Osteoblast (primary cell): ENCODE results near the gene CLTA. TPM values are rescaled to one million over a fixed set of nuclear protein-coding genes. Genes with fewer than 3 reads are reported as not detected.
A peak's percentile ranks its signal among the peaks of the same experiment; 100 is the strongest.
"Not testable (repeated sequence)": the region's sequence is repeated elsewhere in the genome, so short reads cannot be mapped to it uniquely, and the experiment has no call there.

ENCODE experiments used
- DNase-seq: peaks from one replicate; pipeline ENCODE4 v3.0.0; 2011; ENCODE audit warnings: low spot score, mixed read lengths; ENCODE audit not compliant: insufficient read length; ENCODE audit errors: missing footprints
- H2AFZ ChIP-seq: 2 replicates; pipeline ENCODE4 v1.6.0; 2011; ENCODE audit warnings: mild to moderate bottlenecking, low read length
- H3K27ac ChIP-seq: 2 replicates; pipeline ENCODE4 v1.5.1; 2011; ENCODE audit warnings: mild to moderate bottlenecking, low read depth, low read length, moderate library complexity
- H3K27me3 ChIP-seq: 2 replicates; pipeline ENCODE4 v1.6.0; 2012; ENCODE audit warnings: mild to moderate bottlenecking, control low read depth, inconsistent platforms, low read length, moderate library complexity; ENCODE audit not compliant: insufficient read depth
- H3K36me3 ChIP-seq: 2 replicates; pipeline ENCODE4 v1.5.1; 2011; ENCODE audit warnings: mild to moderate bottlenecking, low read length, control low read depth, moderate library complexity; ENCODE audit not compliant: insufficient read depth
- H3K4me1 ChIP-seq: 2 replicates; pipeline ENCODE4 v1.5.1; 2011; ENCODE audit warnings: mild to moderate bottlenecking, low read length, control low read depth, moderate library complexity; ENCODE audit not compliant: insufficient read depth
- H3K4me2 ChIP-seq: 2 replicates; pipeline ENCODE4 v1.6.0; 2011; ENCODE audit warnings: mild to moderate bottlenecking, low read length; ENCODE audit not compliant: insufficient read depth
- H3K4me3 ChIP-seq: fragments of 200-600 bp; sonication (generic); 3 replicates; pipeline ENCODE4 v1.5.1; 2012; ENCODE audit warnings: mild to moderate bottlenecking, low read length, inconsistent platforms; ENCODE audit not compliant: insufficient read depth
- H3K79me2 ChIP-seq: 2 replicates; pipeline ENCODE4 v1.6.0; 2012; ENCODE audit warnings: mild to moderate bottlenecking, low read length, control low read depth, inconsistent platforms; ENCODE audit not compliant: insufficient read depth
- H3K9me3 ChIP-seq: 2 replicates; pipeline ENCODE4 v1.5.1; 2011; ENCODE audit warnings: low read depth, low read length, control low read depth
- H4K20me1 ChIP-seq: 2 replicates; pipeline ENCODE4 v1.6.0; 2012; ENCODE audit warnings: mild to moderate bottlenecking, low read length, control low read depth; ENCODE audit not compliant: insufficient read depth
- CTCF ChIP-seq: IDR thresholded peaks from 2 replicates; pipeline ENCODE4 v1.5.1; 2011; ENCODE audit warnings: mild to moderate bottlenecking, low read depth, low read length, moderate library complexity; ENCODE audit errors: extremely low read depth
- total RNA-seq: library from RNA; depleted of rRNA; stranded (reverse); fragments of >200 nt; gene quantifications from 2 replicates; pipeline ENCODE4 v1.2.3, GENCODE V29; 2012

Gene CLTA
- total RNA-seq, 1 donor: 262 TPM

GRCh38 chr9:36245906-36246305, 55.2 kb downstream of the CLTA start:
- H4K20me1 ChIP-seq: peaks cover 16% of the 10 kb centered on the region
- H3K9me3 ChIP-seq: no peaks in the 10 kb centered on the region
- peaks cover 39% of the 10 kb centered on the region for H3K36me3 ChIP-seq
- H3K27me3 ChIP-seq: no peaks in the 10 kb centered on the region
- peaks cover 58% of the 10 kb centered on the region for H3K79me2 ChIP-seq
- no peak overlapping the region for H3K27ac ChIP-seq
- H3K4me2 ChIP-seq: no peak overlapping the region
- H2AFZ ChIP-seq: no peak overlapping the region
- DNase-seq: no peak
- no peak overlapping the region for H3K4me3 ChIP-seq
- H3K4me1 ChIP-seq: peaks cover 2% of the 10 kb centered on the region
- TF ChIP-seq CTCF: no peak

DNA sequence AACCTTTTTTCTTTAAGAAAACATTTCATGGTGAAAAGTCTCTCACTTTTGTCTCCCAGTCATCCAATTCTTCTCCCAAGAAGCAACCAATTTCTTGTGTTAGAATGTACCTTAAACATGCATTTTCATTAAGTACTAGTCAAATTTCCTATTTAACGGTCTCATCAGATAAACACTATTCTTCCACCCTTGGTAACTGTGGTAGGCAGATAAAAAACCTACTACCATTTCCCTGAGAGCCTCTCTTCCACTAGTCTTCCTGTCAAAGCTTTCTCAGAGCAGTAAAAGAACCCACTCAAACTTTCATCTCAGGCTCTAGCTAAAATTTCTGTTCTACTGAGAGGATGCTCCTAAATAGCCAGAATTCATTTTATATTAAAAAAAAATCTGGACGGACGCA, 56.6 kb downstream of the CLTA start:
- no peak overlapping the region for H2AFZ ChIP-seq
- no peak overlapping the region for H3K27ac ChIP-seq
- H3K79me2 ChIP-seq: peaks cover 62% of the 10 kb centered on the region
- no peak overlapping the region for H3K4me2 ChIP-seq
- peaks cover 33% of the 10 kb centered on the region for H3K36me3 ChIP-seq
- no peaks in the 10 kb centered on the region for H3K27me3 ChIP-seq
- H3K4me3 ChIP-seq: no peak overlapping the region
- H4K20me1 ChIP-seq: peaks cover 12% of the 10 kb centered on the region
- no peaks in the 10 kb centered on the region for H3K9me3 ChIP-seq
- H3K4me1 ChIP-seq: peaks cover 2% of the 10 kb centered on the region
- DNase-seq: no peak
- TF ChIP-seq CTCF: no peak

DNA sequence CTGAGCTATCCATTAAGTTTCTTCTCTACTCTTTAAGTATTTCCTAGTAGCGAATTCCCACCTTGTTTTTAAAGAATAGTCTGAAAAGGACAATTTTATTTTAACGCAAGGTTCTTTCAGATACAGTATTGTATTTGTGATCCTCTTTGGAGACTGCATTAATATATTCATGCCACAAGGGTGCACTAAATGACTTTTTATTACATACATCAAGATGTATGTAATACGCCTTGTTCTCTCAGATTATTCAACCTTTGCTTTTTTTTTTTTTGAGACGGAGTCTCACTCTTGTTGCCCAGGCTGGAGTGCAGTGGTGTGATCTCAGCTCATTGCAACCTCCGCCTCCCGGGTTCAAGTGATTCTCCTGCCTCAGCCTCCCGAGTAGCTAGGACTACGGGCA, 57.3 kb downstream of the CLTA start:
- not testable (repeated sequence) for H3K4me3 ChIP-seq, H3K4me2 ChIP-seq, H3K27ac ChIP-seq, H3K9me3 ChIP-seq, DNase-seq, H3K27me3 ChIP-seq, H3K4me1 ChIP-seq, H2AFZ ChIP-seq
- peak; percentile 42 for TF ChIP-seq CTCF
- peaks cover 30% of the 10 kb centered on the region for H3K36me3 ChIP-seq
- peaks cover 12% of the 10 kb centered on the region for H4K20me1 ChIP-seq
- peaks cover 58% of the 10 kb centered on the region for H3K79me2 ChIP-seq

GRCh38 chr9:36249189-36249588, 58.5 kb downstream of the CLTA start:
- TF ChIP-seq CTCF: no peak
- Histone ChIP-seq H4K20me1 (peaks cover 12% of the 10 kb centered on the region), H3K27me3 (no peaks in the 10 kb centered on the region), H2AFZ (no peak overlapping the region), H3K4me1 (peaks cover 2% of the 10 kb centered on the region), H3K27ac (no peak overlapping the region), H3K36me3 (peaks cover 22% of the 10 kb centered on the region), H3K79me2 (peaks cover 56% of the 10 kb centered on the region), H3K4me3 (no peak overlapping the region), H3K9me3 (no peaks in the 10 kb centered on the region), H3K4me2 (no peak overlapping the region)
- DNase-seq: no peak
